DMS53 treated with DMSO at 0.1 percent for 48 hours (cell line): Measurements from ENCODE around the gene DHX16.

Source experiments
- DNase-seq: peaks from one replicate; lab custom pipeline; 2025; ENCODE audit not compliant: unreplicated experiment; lab: John Stamatoyannopoulos, UW

Gene DHX16

GRCh38 chr6:30641048-30641447 is 31.8 kb downstream of the DHX16 start:
- no peak for DNase-seq

DNA sequence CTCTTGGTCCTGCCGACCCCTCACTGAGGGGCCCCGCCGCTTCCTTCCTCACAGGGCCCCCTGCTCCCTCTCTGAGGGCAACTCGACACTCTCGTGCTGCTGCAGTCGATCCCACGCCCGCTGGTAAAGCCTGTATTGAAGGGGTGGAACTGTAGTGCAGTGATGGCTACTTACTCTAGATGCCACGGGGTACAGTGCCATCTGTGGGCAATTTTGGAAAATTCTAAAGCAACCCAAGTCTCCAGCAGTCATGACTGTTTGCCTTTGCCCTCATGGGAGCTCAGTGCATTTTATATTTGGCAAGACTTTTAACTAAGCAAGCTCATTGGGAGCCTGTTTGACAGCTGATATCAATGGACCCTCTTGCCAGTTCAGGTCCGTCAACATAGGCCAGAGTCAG is 32.3 kb downstream of the DHX16 start:
- DNase-seq, result no peak

- no peak for DNase-seq
Observed at GRCh38 chr6:30635834-30636233, 37.0 kb downstream of the DHX16 start.

GRCh38 chr6:30626484-30627366 is 46.1 kb downstream of the DHX16 start, which contains the start of gene ATAT1:
TSS of gene ATAT1 (plus strand) at chr6:30626874.
- peak; percentile 51 for DNase-seq

DNA sequence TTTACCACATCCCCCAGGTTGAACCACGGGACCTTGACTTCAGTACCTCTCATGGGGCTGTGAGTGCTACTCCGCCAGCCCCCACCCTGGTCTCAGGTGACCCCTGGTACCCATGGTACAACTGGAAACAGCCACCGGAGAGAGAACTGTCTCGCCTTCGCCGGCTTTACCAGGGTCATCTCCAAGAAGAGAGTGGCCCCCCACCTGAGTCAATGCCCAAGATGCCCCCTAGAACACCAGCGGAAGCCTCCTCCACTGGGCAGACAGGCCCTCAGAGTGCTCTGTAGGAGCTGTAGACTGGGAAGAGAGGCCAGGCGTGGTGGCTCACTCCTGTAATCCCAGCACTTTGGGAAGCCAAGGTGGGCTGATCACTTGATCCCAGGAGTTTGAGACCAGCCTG is 47.3 kb downstream of the DHX16 start:
- no peak for DNase-seq

- DNase-seq, result no peak
Observed at GRCh38 chr6:30619561-30619960, 53.2 kb downstream of the DHX16 start.

DNA sequence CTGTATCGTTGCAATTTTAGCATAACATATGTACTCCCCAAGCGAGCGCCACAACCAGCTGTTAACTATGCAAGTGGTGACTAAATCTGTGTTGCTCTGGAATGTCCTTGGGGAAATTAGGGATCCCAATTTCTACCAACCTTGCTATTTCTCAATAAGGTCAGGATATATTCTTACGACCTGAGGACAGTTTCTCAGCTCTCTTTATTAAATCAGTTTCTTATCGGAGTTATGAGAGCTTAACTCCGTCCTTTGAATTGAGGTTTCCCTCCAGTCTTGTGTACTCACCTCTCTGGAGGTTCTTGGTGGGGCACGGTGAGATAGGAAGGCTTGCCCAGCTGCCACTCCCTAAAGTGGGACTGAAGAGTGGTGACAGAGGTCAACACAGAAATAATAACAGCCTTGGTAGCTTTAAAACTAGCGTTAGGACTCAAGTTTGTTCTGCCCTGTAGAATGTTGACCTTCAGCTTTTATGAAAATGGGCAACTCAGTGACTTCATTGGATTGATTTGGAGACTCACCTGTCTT is 54.5 kb downstream of the DHX16 start:
- no peak for DNase-seq

- peak; percentile 98 for DNase-seq
Observed at GRCh38 chr6:30617565-30618269, 55.1 kb downstream of the DHX16 start, which contains the start of gene MRPS18B. TSS of gene MRPS18B (plus strand) at chr6:30617840. CDS start at chr6:30617866, 26 bp downstream.

- DNase-seq, result peak; percentile 99
Observed at GRCh38 chr6:30616811-30617564, 55.8 kb downstream of the DHX16 start, which contains the start of gene PPP1R10. TSS of gene PPP1R10 (minus strand) at chr6:30617243. CDS start at chr6:30609944, 7,299 bp downstream.

GRCh38 chr6:30615958-30616810 is 56.6 kb downstream of the DHX16 start:
- peak; percentile 77 for DNase-seq

- DNase-seq, result peak; percentile 44
Observed at GRCh38 chr6:30615219-30615957, 57.4 kb downstream of the DHX16 start.

DNA sequence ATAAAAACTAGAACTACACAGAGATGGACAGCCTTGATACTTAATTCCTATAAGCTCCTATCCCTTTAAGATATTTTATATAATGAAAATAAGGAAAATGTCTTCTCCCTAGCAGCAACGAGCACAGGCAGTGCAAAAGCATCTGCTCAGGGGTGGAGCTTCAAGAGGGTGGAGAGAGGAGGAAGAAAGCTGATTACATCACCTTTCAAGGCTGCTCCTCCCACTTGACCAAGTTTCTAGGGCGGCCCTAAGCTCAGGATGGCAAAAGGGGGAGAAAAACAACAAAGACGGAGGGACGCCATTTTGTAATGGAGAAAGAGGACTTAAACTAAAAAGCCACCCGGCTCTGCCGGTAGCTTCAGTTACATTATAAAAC is 58.0 kb downstream of the DHX16 start:
- peak; percentile 95 for DNase-seq

DNA sequence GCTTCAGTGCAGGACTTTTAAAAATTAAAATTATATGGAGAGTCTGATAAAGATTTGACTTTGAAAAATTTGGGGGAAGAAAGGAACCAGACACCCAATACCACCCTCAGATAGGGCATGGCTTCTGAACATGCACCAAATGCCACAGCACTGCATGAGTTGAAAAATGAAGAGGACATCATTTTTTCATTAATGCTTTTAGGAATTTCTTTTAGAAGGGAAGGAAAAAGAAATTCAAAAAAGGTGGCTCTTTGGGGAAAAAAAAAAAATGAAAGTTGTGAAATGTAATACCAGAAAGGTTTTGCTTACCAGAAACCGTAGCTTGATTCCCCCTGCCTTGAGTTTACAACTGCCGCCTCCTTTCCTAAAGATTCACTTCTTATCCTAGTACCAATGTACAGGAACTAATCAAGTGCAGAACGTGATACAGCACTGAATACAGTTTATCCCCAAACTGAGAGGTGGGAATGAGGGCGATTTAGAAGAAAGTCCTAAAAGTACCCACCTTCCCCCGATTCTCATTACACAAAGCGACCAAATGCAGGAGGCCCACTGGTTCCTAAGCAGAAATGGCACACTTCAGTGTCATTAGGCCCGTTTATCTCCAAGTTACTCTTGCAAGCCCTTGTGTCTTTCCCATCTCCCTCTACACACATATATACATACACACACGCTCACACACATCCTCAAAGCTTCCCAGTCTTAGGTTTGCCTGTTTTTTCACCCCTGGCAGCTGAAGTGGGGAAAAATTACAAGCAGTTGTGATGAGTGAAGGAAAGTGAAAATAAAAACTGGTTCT is 58.6 kb downstream of the DHX16 start:
- DNase-seq, result no peak

- no peak for DNase-seq
Observed at GRCh38 chr6:30613251-30614043, 59.4 kb downstream of the DHX16 start.

DNA sequence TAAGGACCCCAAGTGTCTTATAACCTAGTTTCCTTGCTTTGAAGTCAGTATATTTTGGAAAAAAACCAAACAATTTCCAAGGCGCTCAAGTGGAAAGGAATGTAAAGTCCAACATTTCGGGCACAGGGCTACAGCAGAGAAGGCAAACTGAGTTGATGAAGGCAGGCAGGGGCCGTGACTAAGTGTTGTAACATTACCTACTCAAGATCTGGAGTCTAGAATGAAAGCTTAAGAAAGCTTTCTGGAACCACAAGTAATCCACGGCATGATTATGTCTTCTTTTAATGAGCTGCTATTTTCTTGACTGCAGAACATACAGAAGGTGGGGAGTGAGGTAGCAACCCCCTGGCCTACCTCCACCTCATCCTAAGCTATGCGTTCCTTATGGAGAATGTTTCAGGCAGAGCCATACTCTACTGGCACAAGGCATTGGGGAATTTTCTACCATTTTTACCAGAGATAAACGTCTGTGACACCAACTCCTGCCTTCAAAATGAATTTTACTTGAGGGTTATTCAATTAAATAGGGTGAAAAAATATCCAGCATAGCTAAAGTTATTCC is 60.0 kb downstream of the DHX16 start:
- DNase-seq, result no peak

- DNase-seq, result no peak
Observed at GRCh38 chr6:30612213-30612612, 60.6 kb downstream of the DHX16 start.

GRCh38 chr6:30611856-30612194 is 61.0 kb downstream of the DHX16 start:
- no peak for DNase-seq
